HG02623 (cell line): Measurements from ENCODE around the gene RAD21L1.

Experiments used
- ATAC-seq: cut with Tn5 transposase; IDR thresholded peaks from one replicate; pipeline ENCODE4 v1.9.1; 2021; ENCODE audit warnings: moderate library complexity; ENCODE audit not compliant: unreplicated experiment

Gene RAD21L1

DNA sequence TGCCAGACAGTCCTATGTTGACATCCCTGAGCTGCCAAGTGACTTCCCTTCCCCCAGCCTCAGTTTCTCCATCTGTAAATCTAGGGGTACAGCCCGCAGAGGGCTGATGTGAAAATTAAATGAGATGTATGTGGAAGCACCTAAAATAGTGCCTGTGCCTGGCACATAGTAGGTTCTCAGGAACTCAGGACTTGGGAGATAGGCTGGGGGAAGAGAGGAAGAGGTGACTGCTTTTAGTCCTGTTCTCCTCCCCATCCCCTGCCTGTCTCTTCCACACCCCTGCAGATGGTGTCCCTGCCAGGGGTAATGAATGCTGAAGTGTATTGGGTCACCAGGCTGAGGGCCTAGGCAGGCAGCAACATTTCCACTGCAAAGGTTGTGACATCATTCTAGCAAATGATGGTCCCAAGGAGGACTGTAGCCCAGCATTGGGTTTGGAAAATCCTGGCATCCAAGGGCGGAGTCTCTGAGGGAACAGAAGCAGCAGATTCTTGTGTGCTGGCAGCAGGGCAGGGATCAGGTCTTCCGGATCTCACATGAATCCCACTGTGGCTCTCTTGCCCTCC is 42.0 kb downstream of the RAD21L1 start:
- ATAC-seq = no peak

- ATAC-seq = no peak
Observed at GRCh38 chr20:1269235-1269634, 43.4 kb downstream of the RAD21L1 start.

- ATAC-seq = no peak
Observed at GRCh38 chr20:1269850-1270249, 44.0 kb downstream of the RAD21L1 start.

DNA sequence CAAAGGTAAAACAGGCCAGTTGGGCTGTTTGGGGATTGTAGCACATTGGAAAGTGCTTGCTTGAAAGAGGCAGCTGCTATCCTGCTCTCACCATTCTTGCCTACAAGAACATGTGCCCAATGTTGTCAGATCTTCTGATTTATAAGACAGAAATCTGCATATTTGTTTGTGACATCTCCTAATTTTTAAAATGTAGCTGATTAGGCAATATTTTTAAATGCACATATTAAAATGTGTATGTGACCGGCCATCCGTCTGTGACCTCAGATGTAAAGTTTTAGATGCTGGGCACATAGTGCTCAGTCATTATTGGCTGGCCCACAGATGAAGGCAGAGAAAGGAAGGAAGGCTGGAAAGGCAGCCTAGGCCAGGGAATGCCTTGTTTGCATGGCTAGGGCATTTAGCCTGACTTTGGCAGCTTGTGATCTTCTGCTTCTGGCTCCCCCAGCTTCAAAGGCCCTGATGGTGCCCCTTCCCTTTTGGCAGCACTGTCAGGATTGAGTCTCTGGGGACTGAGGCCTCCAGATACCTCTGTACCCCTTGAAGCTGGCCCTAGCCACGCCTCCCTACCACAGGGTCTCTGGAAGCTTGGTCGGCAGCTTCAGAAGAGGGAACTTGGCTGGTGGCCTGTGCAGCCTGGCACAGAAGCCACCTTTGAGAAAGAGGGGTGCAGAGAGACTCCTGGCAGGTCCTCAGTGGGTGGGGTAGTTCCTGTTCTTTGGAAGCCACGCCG is 46.7 kb downstream of the RAD21L1 start:
- no peak for ATAC-seq

- no peak for ATAC-seq
Observed at GRCh38 chr20:1273366-1273765, 47.5 kb downstream of the RAD21L1 start.

DNA sequence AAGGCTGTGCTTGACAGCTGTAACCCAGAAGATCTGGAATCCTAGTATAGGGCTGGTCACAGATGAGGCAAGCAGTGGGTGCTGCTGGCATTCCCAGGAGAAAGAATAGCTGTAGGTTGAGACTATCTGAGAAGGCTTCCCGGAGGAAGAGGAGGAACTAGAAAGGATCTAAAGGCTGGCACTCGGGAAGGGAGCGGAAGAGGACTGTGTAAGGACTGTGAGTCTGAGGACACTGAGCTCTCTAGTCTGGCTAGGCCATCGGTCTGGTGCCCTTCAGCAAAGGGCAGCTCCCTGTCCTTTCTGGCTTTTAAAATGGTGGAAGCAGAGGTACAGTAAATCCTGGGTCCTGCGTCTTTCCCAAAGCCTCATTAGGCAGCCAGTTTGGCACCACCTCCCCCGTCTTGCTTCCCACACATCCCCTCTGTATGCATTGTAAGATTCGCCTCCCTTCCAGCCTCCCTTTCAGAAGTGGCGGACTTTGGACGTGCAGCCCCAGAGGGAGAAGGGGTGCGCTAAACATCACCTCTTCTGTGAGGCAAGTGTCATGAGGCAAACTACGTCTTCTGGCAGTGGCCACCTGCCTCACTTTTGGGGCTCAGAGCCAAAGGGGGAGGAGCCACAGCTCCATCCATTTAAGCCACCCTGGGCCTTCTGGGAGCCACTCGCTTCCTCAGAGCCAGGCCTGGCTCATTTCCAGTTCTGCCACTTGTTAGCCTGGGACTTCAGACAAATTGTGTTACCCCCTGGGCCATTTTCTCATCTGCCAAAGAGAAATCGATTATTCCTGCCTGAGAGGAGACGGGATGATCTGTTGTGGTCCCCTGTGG is 48.9 kb downstream of the RAD21L1 start:
- ATAC-seq = no peak

DNA sequence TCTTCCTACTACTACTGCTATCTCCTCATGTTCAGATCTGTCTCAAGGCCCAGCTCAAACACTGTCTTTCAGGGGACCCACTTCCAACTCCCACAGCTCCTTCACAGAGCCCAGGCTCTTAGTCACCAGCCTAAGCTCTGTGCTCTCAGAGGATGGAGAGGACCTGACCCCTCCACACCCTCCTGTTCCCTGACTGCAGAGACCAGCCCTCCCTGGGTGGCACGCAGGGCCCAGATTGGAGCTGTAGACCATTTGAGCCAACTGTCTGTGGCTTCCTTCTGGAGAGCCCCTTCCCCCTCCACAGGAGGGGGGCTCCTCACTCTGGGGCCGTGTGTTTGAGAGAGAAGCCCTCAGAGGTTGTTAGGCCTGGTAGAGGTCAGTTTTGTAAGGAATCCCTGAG is 50.1 kb downstream of the RAD21L1 start:
- no peak for ATAC-seq

- no peak for ATAC-seq
Observed at GRCh38 chr20:1277529-1278322, 51.9 kb downstream of the RAD21L1 start.

DNA sequence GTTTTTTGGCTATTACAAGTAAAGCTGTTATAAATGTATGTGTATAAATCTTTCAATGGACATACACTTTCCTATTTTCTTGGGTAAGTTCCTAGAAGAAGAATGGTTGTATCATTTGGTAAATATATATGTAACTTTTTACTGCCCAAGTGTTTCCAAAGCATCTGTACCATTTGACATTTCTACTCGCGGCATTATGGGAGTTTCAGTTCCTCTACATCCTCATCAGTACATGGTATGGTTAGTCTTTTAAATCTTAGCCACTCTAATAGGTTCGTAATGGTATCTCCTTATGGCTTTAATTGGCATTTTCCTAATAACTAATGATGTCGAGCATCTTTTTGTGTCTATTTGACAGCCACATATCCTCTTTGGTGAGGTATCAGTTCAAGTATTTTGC is 53.1 kb downstream of the RAD21L1 start:
- ATAC-seq = no peak

GRCh38 chr20:1280195-1281102 is 54.6 kb downstream of the RAD21L1 start:
- ATAC-seq = no peak

DNA sequence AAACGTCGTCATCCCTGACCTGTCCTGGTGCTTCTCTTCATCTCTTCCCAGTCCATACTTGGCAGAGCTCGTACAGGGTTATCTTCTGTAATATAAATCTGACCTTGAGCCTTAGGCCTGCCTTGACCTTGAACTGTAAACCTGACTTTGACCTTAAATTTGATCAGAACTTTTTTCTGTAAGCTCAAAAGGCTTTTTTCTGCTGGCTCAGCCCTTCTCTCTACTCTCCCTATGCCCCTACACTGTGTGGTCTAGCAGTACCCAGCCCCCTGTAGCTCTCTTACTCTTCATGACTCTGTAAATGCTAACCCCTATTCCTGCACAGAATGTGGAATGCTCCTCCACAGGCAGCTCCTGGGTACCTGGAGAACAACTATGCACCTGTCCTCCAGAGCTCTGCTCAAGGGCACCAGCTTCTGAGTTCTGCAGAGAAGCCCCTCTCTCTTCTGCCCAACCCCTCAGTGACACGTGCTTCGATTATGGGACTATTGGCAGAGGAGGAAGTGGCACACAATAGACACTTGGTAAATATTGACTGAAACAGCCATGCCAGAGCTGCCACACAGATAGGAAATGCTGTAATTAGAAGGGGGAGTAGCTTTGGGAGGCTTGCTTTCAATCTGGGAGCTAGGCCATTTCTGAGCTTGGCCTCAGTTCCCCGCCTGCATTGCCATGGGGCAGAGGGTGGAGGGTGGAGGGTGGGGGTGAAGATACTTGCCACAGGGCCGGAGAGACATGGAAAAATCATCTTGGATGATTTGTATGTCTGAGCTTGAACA is 55.6 kb downstream of the RAD21L1 start:
- no peak for ATAC-seq

DNA sequence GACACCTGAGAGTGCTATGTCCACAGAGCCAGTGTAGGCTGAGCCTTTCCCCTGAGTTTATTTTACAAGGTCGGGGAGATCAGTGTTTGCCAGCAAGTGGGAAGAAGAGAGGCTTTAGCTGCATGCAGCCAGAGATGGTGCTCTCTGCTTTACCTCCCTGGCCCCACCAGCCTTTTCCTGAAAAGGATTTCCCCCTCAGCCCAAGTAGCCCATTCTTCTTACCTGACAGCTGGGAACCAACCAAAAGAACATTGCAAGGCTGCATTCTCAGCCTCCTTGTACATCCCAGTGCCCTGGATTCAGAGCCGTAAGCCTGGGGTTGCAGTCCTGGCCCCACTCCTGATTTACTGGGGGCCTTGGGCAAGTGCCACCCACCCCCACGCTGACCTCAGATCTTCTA is 57.1 kb downstream of the RAD21L1 start:
- ATAC-seq = no peak

GRCh38 chr20:1283522-1284510 is 58.0 kb downstream of the RAD21L1 start:
- ATAC-seq = no peak

DNA sequence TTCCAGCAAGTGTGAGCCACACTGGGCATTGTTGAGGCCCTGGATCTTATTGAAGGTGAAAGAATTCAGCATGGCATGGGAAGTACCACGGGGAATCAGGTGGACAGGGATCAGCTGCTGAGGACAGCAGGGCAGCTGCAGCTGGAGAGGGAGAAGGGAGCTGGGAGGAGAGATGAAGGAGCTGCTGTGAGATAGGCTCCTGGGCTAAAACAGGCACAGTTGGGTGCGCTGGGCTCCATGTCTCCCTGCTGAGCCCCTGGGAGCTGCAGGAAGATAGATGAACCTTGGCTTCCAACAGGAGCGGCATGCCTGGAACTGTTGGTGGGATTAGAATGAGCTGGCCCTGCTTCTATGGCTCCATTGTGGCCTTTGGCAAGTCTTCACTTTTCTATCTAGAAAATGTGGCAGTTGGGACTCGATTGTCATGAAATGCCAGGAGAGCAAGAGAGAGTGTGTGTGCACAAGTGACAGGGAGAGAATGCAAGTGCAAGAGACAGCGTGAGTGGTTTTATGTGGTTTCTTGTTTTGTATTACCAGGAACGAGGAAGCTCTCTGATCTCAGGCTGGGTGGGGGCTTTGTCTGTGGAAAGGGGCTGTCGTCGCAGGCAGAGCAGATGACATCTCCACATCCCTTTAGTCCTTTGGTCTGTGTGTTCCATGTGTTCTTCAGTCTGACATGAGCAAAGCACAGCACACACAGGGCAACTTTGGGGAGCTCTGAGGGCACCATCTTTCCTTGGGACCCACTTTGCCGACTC is 60.6 kb downstream of the RAD21L1 start:
- no peak for ATAC-seq

DNA sequence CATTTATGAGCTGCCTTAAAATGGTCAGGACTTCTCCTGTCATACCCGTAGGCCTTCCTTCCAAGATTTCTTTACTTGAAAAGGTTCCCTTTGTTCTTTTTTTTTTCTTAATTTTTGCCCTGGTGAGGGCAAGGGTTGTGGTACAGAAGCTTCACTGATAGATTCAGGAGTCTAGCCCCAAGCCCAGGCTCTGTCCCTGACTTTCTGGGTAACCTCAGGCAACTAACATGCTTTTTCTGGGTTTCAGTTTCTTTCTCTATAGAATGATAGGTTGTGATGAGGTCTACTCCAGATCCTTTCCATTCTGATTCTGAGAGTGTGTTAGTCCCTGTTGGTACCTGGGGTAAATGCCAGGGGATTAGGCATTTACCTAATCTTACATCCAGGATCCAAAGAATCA is 61.5 kb downstream of the RAD21L1 start:
- ATAC-seq = no peak

DNA sequence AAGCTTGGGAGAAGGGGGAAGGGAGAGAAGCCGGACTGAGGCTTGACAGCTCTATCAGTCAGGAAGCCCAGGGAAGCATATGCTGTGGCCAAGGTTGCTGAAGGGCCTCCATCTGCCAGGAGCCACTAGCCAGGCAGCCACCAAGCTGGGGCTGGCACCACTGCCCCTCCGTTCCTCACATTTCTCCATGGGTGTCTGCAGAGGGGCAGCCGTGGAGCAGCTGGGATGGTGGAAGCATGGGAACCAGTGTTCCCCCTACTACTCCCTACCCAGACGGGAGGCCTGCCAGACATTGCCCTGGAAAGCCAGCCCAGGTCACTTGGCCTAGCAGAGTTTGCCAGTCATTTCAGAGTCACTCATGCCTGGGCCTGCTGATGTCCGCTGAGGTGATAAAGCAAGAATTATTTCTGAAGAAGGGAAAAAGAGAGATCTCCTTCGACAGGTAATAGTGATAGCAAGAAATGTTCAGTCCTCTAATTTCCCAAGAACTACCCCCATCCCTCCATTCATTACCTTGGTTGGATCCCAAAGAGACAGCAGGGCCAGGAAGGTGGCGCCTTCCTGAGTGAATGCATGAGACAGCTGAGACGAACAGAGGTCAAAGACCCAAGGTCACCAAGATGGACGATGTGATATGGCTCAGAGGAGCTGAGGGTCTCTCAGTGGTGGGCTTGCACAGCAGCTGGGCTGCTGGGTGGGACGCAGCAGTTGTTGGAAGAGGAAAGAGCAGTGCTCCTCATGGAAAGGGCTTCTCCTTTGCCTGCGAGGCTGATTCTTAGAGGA is 62.1 kb downstream of the RAD21L1 start:
- no peak for ATAC-seq
